Breast epithelium (tissue), 3 donors: ENCODE measurements around the gene CLMN.

ENCODE experiments used
- CTCF ChIP-seq, 3 donors: fragments of 450-650 bp; IDR thresholded peaks; one replicate each; pipeline ENCODE4 v1.5.1; 2016 to 2017; ENCODE audit warnings: antibody characterized with exemption in 3 of 3, mild to moderate bottlenecking in 3 of 3, moderate library complexity in 3 of 3
- POLR2A ChIP-seq: fragments of 450-650 bp; IDR thresholded peaks from one replicate; pipeline ENCODE4 v1.6.1; 2016; ENCODE audit warnings: antibody characterized with exemption, mild to moderate bottlenecking, moderate library complexity
- POLR2AphosphoS5 ChIP-seq, 3 donors: sonication (generic); formaldehyde crosslinking; IDR thresholded peaks; one replicate each; pipeline ENCODE4 v1.6.1; 2017; ENCODE audit warnings: antibody characterized with exemption in 3 of 3

GRCh38 chr14:95270203-95270602 is 49.5 kb downstream of the CLMN start:
- TF ChIP-seq POLR2A: no peak
- no peak for TF ChIP-seq CTCF (IDR thresholded peaks at IDR 0.05)
- no peak for TF ChIP-seq POLR2AphosphoS5 (IDR thresholded peaks at IDR 0.05)
